IMR-90 (cell line): ENCODE measurements around the gene WNT7A. TPM values are rescaled to one million over a fixed set of nuclear protein-coding genes. Genes with fewer than 3 reads are reported as not detected.

Source experiments
- ATAC-seq: fragments of 200-7000 bp; cut with Tn5 transposase; 2 replicates; pipeline ENCODE4 v1.9.1; 2020; ENCODE audit warnings: low read depth, mild to moderate bottlenecking, moderate library complexity
- BruUV-seq: library from RNA; stranded (reverse); fragments of 400-500 nt; replicated peaks from 2 replicates; lab custom pipeline; 2021; lab: Mats Ljungman, UMichigan
- CTCF ChIA-PET: fragments of 300-600 bp; formaldehyde crosslinking; extraction: SDS; loops from one replicate; lab custom pipeline; 2021; ENCODE audit warnings: antibody characterized with exemption; lab: Yijun Ruan, JAX
- POLR2A ChIA-PET: fragments of 300-600 bp; sonication (Branson Sonifier 250); formaldehyde crosslinking; loops from one replicate; lab custom pipeline; 2022; ENCODE audit warnings: antibody characterized with exemption; ENCODE audit not compliant: unreplicated experiment; lab: Charles Lee
- DNase-seq: peaks from one replicate; pipeline ENCODE4 v3.0.0; 2013
- H2AFZ ChIP-seq: replicated peaks from 2 replicates; pipeline ENCODE3; 2013; ENCODE audit warnings: low read length, mild to moderate bottlenecking; ENCODE audit not compliant: poor library complexity
- H2AK5ac ChIP-seq: 2 replicates; pipeline ENCODE4 v1.6.1; 2013; ENCODE audit warnings: low read depth, low read length, inconsistent platforms
- H2AK9ac ChIP-seq: replicated peaks from 2 replicates; pipeline ENCODE3; 2013; ENCODE audit warnings: mild to moderate bottlenecking, low read depth, low read length, moderate library complexity; ENCODE audit not compliant: poor library complexity
- H2BK120ac ChIP-seq: 2 replicates; pipeline ENCODE4 v1.6.1; 2013; ENCODE audit warnings: low read depth, low read length, inconsistent platforms
- H2BK15ac ChIP-seq: 3 replicates; pipeline ENCODE4 v1.6.1; 2013; ENCODE audit warnings: low read depth, low read length, inconsistent platforms
- H2BK20ac ChIP-seq: 2 replicates; pipeline ENCODE4 v1.6.1; 2013; ENCODE audit warnings: low read depth, mild to moderate bottlenecking, inconsistent platforms, low read length, moderate library complexity
- H2BK5ac ChIP-seq: 2 replicates; pipeline ENCODE4 v1.6.1; 2013; ENCODE audit warnings: mild to moderate bottlenecking, low read depth, low read length, inconsistent platforms; ENCODE audit not compliant: poor library complexity, severe bottlenecking
- H3K14ac ChIP-seq: replicated peaks from 2 replicates; pipeline ENCODE4 v1.6.1; 2013; ENCODE audit warnings: low read depth, low read length, inconsistent platforms
- H3K18ac ChIP-seq: 2 replicates; pipeline ENCODE4 v1.6.1; 2013; ENCODE audit warnings: low read depth, low read length, control low read depth
- H3K23ac ChIP-seq: 2 replicates; pipeline ENCODE4 v1.6.1; 2013; ENCODE audit warnings: low read depth, low read length, inconsistent platforms
- H3K27ac ChIP-seq: 2 replicates; pipeline ENCODE4 v1.5.1; 2013; ENCODE audit warnings: mild to moderate bottlenecking, control low read depth, low read length; ENCODE audit not compliant: insufficient read depth
- H3K27me3 ChIP-seq: 2 replicates; pipeline ENCODE4 v1.6.1; 2013; ENCODE audit warnings: low read length; ENCODE audit not compliant: control insufficient read depth, insufficient read depth
- H3K36me3 ChIP-seq: 2 replicates; pipeline ENCODE4 v1.6.1; 2013; ENCODE audit warnings: low read length, mixed read lengths; ENCODE audit not compliant: control insufficient read depth, insufficient read depth
- H3K4ac ChIP-seq: 2 replicates; pipeline ENCODE4 v1.6.1; 2013; ENCODE audit warnings: low read depth, low read length, inconsistent platforms
- H3K4me1 ChIP-seq: 2 replicates; pipeline ENCODE4 v1.6.1; 2013; ENCODE audit warnings: low read length, mixed read lengths; ENCODE audit not compliant: control insufficient read depth, insufficient read depth
- H3K4me2 ChIP-seq: 2 replicates; pipeline ENCODE4 v1.6.1; 2013; ENCODE audit warnings: low read depth, mild to moderate bottlenecking, control low read depth, low read length, moderate library complexity
- H3K4me3 ChIP-seq: 2 replicates; pipeline ENCODE4 v1.5.1; 2013; ENCODE audit warnings: low read depth, mild to moderate bottlenecking, control low read depth, low read length, moderate library complexity; ENCODE audit not compliant: insufficient read depth
- H3K56ac ChIP-seq: 2 replicates; pipeline ENCODE4 v1.6.1; 2013; ENCODE audit warnings: low read length, inconsistent platforms; ENCODE audit not compliant: insufficient read depth; ENCODE audit errors: extremely low read depth
- H3K79me1 ChIP-seq, 2 experiments: 2 replicates each; pipeline ENCODE4 v1.6.1; 2013; ENCODE audit warnings: low read length in 2 of 2, inconsistent platforms in 1 of 2, low read depth in 1 of 2
- H3K9ac ChIP-seq: 2 replicates; pipeline ENCODE4 v1.6.1; 2013; ENCODE audit warnings: low read depth, low read length, control low read depth
- H3K9me1 ChIP-seq: 2 replicates; pipeline ENCODE4 v1.6.1; 2013; ENCODE audit warnings: low read length, inconsistent platforms; ENCODE audit not compliant: insufficient read depth
- H3K9me3 ChIP-seq: 2 replicates; pipeline ENCODE4 v1.6.1; 2013; ENCODE audit warnings: low read length; ENCODE audit not compliant: control insufficient read depth, insufficient read depth
- H4K20me1 ChIP-seq: 2 replicates; pipeline ENCODE4 v1.6.1; 2013; ENCODE audit warnings: low read length, inconsistent platforms; ENCODE audit not compliant: insufficient read depth
- H4K5ac ChIP-seq: 2 replicates; pipeline ENCODE4 v1.6.1; 2013; ENCODE audit warnings: mild to moderate bottlenecking, low read depth, low read length, control low read depth
- H4K8ac ChIP-seq, 2 experiments: 2 replicates each; pipeline ENCODE4 v1.6.1; 2013; ENCODE audit warnings: low read depth in 2 of 2, low read length in 2 of 2, control low read depth in 1 of 2, inconsistent platforms in 1 of 2
- H4K91ac ChIP-seq: 2 replicates; pipeline ENCODE4 v1.6.1; 2013; ENCODE audit warnings: low read depth, low read length, inconsistent platforms; ENCODE audit not compliant: insufficient read depth
- CHD1 ChIP-seq: IDR thresholded peaks from 2 replicates; pipeline ENCODE4 v1.6.1; 2012; ENCODE audit warnings: low read depth, low read length, improper control_type of control experiment
- CTCF ChIP-seq: conservative IDR thresholded peaks from 2 replicates; pipeline ENCODE4 v1.5.1; 2012; ENCODE audit warnings: mild to moderate bottlenecking, low read depth, low read length, improper control_type of control experiment
- ELK1 ChIP-seq: fragments of 150-350 bp; IDR thresholded peaks from 2 replicates; pipeline ENCODE4 v1.6.1; 2016; ENCODE audit warnings: low read depth, mild to moderate bottlenecking, low read length, moderate library complexity, borderline replicate concordance
- FOS ChIP-seq: fragments of 150-350 bp; IDR thresholded peaks from 2 replicates; pipeline ENCODE4 v1.6.1; 2016; ENCODE audit warnings: low read depth, low read length
- MXI1 ChIP-seq: IDR thresholded peaks from 2 replicates; pipeline ENCODE4 v1.6.1; 2012; ENCODE audit warnings: low read depth, mild to moderate bottlenecking, low read length, moderate library complexity, borderline replicate concordance
- POLR2A ChIP-seq: IDR thresholded peaks from 2 replicates; pipeline ENCODE4 v1.6.1; 2012; ENCODE audit warnings: mild to moderate bottlenecking, low read depth, low read length
- RAD21 ChIP-seq: IDR thresholded peaks from 2 replicates; pipeline ENCODE4 v1.6.1; 2012; ENCODE audit warnings: low read length, improper control_type of control experiment
- RCOR1 ChIP-seq: IDR thresholded peaks from 2 replicates; pipeline ENCODE4 v1.6.1; 2012; ENCODE audit warnings: mild to moderate bottlenecking, low read length, improper control_type of control experiment; ENCODE audit not compliant: insufficient replicate concordance
- SMC3 ChIP-seq: fragments of 150-350 bp; IDR thresholded peaks from 2 replicates; pipeline ENCODE4 v1.6.1; 2016; ENCODE audit warnings: low read depth, mild to moderate bottlenecking, antibody characterized with exemption, low read length, moderate library complexity
- USF2 ChIP-seq: fragments of 150-350 bp; IDR thresholded peaks from 2 replicates; pipeline ENCODE4 v1.6.1; 2017; ENCODE audit warnings: mild to moderate bottlenecking, antibody characterized with exemption, low read length, low read depth
- WGBS, 2 experiments: methylation state at CpG; one replicate each; pipeline versions ENCODE4 v1.1.5 to v1.1.7; 2013; ENCODE audit warnings: missing lambda C conversion rate in 2 of 2; ENCODE audit not compliant: insufficient read length in 1 of 2; ENCODE audit errors: extremely low coverage in 2 of 2; 5-methylcytosine and 5-hydroxymethylcytosine counted together
- dilution Hi-C: fragments of 300-500 bp; cut with HindIII; formaldehyde crosslinking; loops from one replicate; pipeline ENCODE4 v1.14.3; 2018; ENCODE audit warnings: low sequenced_read_pairs; ENCODE audit not compliant: unreplicated experiment
- in situ Hi-C: fragments of 300-500 bp; cut with MboI; formaldehyde crosslinking; loops from 3 replicates; pipeline ENCODE4 v1.14.3; 2019; ENCODE audit warnings: low sequenced_read_pairs, inconsistent platforms, mixed read lengths
- intact Hi-C: fragments of 100-400 bp; cut with micrococcal nuclease; formaldehyde crosslinking; loops from 2 replicates; pipeline ENCODE4 v1.10.0; 2022
- polyA plus RNA-seq, 3 experiments: library from polyadenylated mRNA; depleted of rRNA; stranded (reverse); fragments of >200 nt; gene quantifications; 2 replicates each; pipeline ENCODE4 v1.2.3, GENCODE V29; 2012; ENCODE audit warnings: low replicate concordance in 1 of 3
- total RNA-seq: library from RNA; depleted of rRNA; stranded (reverse); fragments of >200 nt; gene quantifications from 2 replicates; pipeline ENCODE4 v1.2.3, GENCODE V29; 2012

Gene WNT7A
- total and polyA plus RNA-seq, 2 of the 4 experiments (the other 2 are of a cell fraction) = not detected

GRCh38 chr3:13927295-13927694 lies 47.4 kb upstream of the WNT7A start:
- no peak overlapping the region for H4K91ac ChIP-seq
- peak; percentile 0 for DNase-seq
- no peak overlapping the region for H2BK120ac ChIP-seq
- no peak overlapping the region for H2AK9ac ChIP-seq
- H4K20me1 ChIP-seq = no peaks in the 10 kb centered on the region
- ChIA-PET POLR2A (no interaction called here), CTCF (no interaction called here)
- H3K79me1 ChIP-seq = no peaks in the 10 kb centered on the region
- in situ Hi-C loops = no loop called here
- H2BK5ac ChIP-seq = no peak overlapping the region
- H2AK5ac ChIP-seq = no peak overlapping the region
- no peak overlapping the region for H3K4me3 ChIP-seq
- H3K27me3 ChIP-seq = no peaks in the 10 kb centered on the region
- intact Hi-C loops = no loop called here
- H3K4me1 ChIP-seq = no peaks in the 10 kb centered on the region
- WGBS, 2 experiments = 0% methylated on average over 1 of the region's 7 CpGs; no CpG with 5 or more reads in 1 of the 2 experiments
- no peak for ATAC-seq
- H3K18ac ChIP-seq = no peak overlapping the region
- H3K36me3 ChIP-seq = no peaks in the 10 kb centered on the region
- no peak overlapping the region for H3K4me2 ChIP-seq
- H3K9ac ChIP-seq = no peak overlapping the region
- peaks cover 12% of the 10 kb centered on the region for H3K9me3 ChIP-seq
- dilution Hi-C loops = no loop called here
- H3K9me1 ChIP-seq = no peaks in the 10 kb centered on the region
- no peak overlapping the region for H3K14ac ChIP-seq
- no peak for TF ChIP-seq CTCF
- TF ChIP-seq ELK1 = no peak
- no peak for TF ChIP-seq USF2
- TF ChIP-seq CHD1 = no peak
- no peak for TF ChIP-seq FOS
- TF ChIP-seq MXI1 = no peak
- TF ChIP-seq SMC3 = no peak
- TF ChIP-seq RAD21 = no peak
- TF ChIP-seq RCOR1 = no peak
- TF ChIP-seq POLR2A = no peak
- no peak overlapping the region for H3K23ac ChIP-seq
- no peak overlapping the region for H3K4ac ChIP-seq
- H2AFZ ChIP-seq = no peak overlapping the region
- H2BK20ac ChIP-seq = no peak overlapping the region
- no peak overlapping the region for H2BK15ac ChIP-seq
- no peak overlapping the region for H3K56ac ChIP-seq
- no peak overlapping the region for H4K8ac ChIP-seq
- BruUV-seq = no TSS peak
- H3K27ac ChIP-seq = no peak overlapping the region
- H4K5ac ChIP-seq = no peak overlapping the region
